HEK293 (cell line): ENCODE measurements around the gene RAD21L1.

Source experiments
- CTCF ChIA-PET: fragments of 350-600 bp; formaldehyde crosslinking; extraction: SDS; loops from one replicate; lab custom pipeline; 2021; ENCODE audit warnings: antibody characterized with exemption; lab: Yijun Ruan, JAX
- POLR2A ChIA-PET: fragments of 300-600 bp; formaldehyde crosslinking; extraction: SDS; loops from one replicate; lab custom pipeline; 2020; ENCODE audit warnings: antibody characterized with exemption, inconsistent platforms; lab: Yijun Ruan, JAX
- H3K27ac ChIP-seq: fragments of 200-500 bp; sonication (Bioruptor generic); 2 replicates; pipeline ENCODE4 v1.5.1; 2014; ENCODE audit warnings: low read depth, low read length, control low read depth, inconsistent platforms; ENCODE audit errors: extremely low read depth
- H3K36me3 ChIP-seq, 2 experiments: fragments of 200-500 bp in 1 of 2; sonication (Bioruptor generic) in 1 of 2; 1 replicate in 1 of 2; 2 replicates in 1 of 2; pipeline ENCODE4 v1.5.1; 2014 to 2017; ENCODE audit warnings: inconsistent platforms in 2 of 2, low read length in 2 of 2; ENCODE audit not compliant: control insufficient read depth in 2 of 2, insufficient read depth in 1 of 2
- H3K4me1 ChIP-seq: fragments of 200-500 bp; sonication (Bioruptor generic); 2 replicates; pipeline ENCODE4 v1.5.1; 2014; ENCODE audit warnings: mild to moderate bottlenecking, low read length, inconsistent platforms; ENCODE audit not compliant: control insufficient read depth, insufficient read depth
- H3K4me3 ChIP-seq: 2 replicates; pipeline ENCODE4 v1.5.1; 2011; ENCODE audit warnings: low read depth, mild to moderate bottlenecking, control low read depth, low read length, moderate library complexity
- H3K9me3 ChIP-seq: fragments of 200-500 bp; sonication (Bioruptor generic); 2 replicates; pipeline ENCODE4 v1.5.1; 2014; ENCODE audit warnings: low read depth, low read length, inconsistent platforms; ENCODE audit not compliant: control insufficient read depth, insufficient read depth
- GFI1B ChIP-seq: fragments of 450-650 bp; formaldehyde crosslinking; IDR thresholded peaks from 2 replicates; pipeline ENCODE4 v1.5.1; 2016; ENCODE audit warnings: missing biosample characterization, missing genetic modification characterization
- HIC1 ChIP-seq: fragments of 450-650 bp; formaldehyde crosslinking; IDR thresholded peaks from 2 replicates; pipeline ENCODE4 v1.5.1; 2016; ENCODE audit warnings: missing biosample characterization, missing genetic modification characterization
- HOXC10 ChIP-seq: sonication (generic); formaldehyde crosslinking; IDR thresholded peaks from 2 replicates; pipeline ENCODE4 v1.8.1; 2023; ENCODE audit warnings: mild to moderate bottlenecking, missing genetic modification reagents
- KLF7 ChIP-seq: fragments of 450-650 bp; formaldehyde crosslinking; IDR thresholded peaks from 2 replicates; pipeline ENCODE4 v1.5.1; 2016; ENCODE audit warnings: missing biosample characterization, missing genetic modification characterization, borderline replicate concordance
- SALL2 ChIP-seq: fragments of 450-650 bp; formaldehyde crosslinking; IDR thresholded peaks from 2 replicates; pipeline ENCODE4 v1.5.0; 2017; ENCODE audit warnings: missing biosample characterization, mild to moderate bottlenecking, missing genetic modification characterization, borderline replicate concordance
- SCRT1 ChIP-seq: fragments of 450-650 bp; formaldehyde crosslinking; IDR thresholded peaks from 2 replicates; pipeline ENCODE4 v1.5.1; 2016; ENCODE audit warnings: missing biosample characterization, missing genetic modification characterization, borderline replicate concordance
- SETDB1 ChIP-seq: IDR thresholded peaks from one replicate; pipeline ENCODE4 v1.6.1; 2017; ENCODE audit warnings: mild to moderate bottlenecking, low read length, moderate library complexity, mixed read lengths; ENCODE audit not compliant: insufficient read length
- ZBTB26 ChIP-seq: fragments of 450-650 bp; formaldehyde crosslinking; optimal IDR thresholded peaks from 2 replicates; pipeline ENCODE3; 2016; ENCODE audit warnings: missing biosample characterization, mild to moderate bottlenecking, missing genetic modification characterization
- ZBTB7A ChIP-seq: fragments of 450-650 bp; formaldehyde crosslinking; IDR thresholded peaks from 2 replicates; pipeline ENCODE4 v1.5.1; 2016; ENCODE audit warnings: low read depth, missing biosample characterization, missing genetic modification characterization
- ZFHX2 ChIP-seq: fragments of 450-650 bp; formaldehyde crosslinking; conservative IDR thresholded peaks from 2 replicates; pipeline ENCODE4 v1.5.1; 2016; ENCODE audit warnings: missing biosample characterization, missing genetic modification characterization
- ZIC2 ChIP-seq: fragments of 450-650 bp; formaldehyde crosslinking; IDR thresholded peaks from 2 replicates; pipeline ENCODE4 v1.5.1; 2016; ENCODE audit warnings: missing biosample characterization, missing genetic modification characterization
- ZNF114 ChIP-seq: fragments of 450-650 bp; formaldehyde crosslinking; IDR thresholded peaks from 2 replicates; pipeline ENCODE4 v1.5.0; 2017; ENCODE audit warnings: missing biosample characterization, missing genetic modification characterization
- ZNF2 ChIP-seq: fragments of 450-650 bp; formaldehyde crosslinking; IDR thresholded peaks from 2 replicates; pipeline ENCODE4 v1.5.1; 2016; ENCODE audit warnings: missing biosample characterization, missing genetic modification characterization
- ZNF202 ChIP-seq: fragments of 450-650 bp; formaldehyde crosslinking; IDR thresholded peaks from 2 replicates; pipeline ENCODE4 v1.5.1; 2016; ENCODE audit warnings: missing biosample characterization, missing genetic modification characterization, borderline replicate concordance
- ZNF214 ChIP-seq: fragments of 450-650 bp; formaldehyde crosslinking; IDR thresholded peaks from 2 replicates; pipeline ENCODE4 v1.5.1; 2017; ENCODE audit warnings: missing biosample characterization, mild to moderate bottlenecking, missing genetic modification characterization, borderline replicate concordance
- ZNF221 ChIP-seq: fragments of 450-650 bp; formaldehyde crosslinking; IDR thresholded peaks from 2 replicates; pipeline ENCODE4 v1.5.1; 2017; ENCODE audit warnings: missing biosample characterization, missing genetic modification characterization, borderline replicate concordance
- ZNF23 ChIP-seq: fragments of 450-650 bp; formaldehyde crosslinking; IDR thresholded peaks from 2 replicates; pipeline ENCODE4 v1.5.1; 2016; ENCODE audit warnings: missing biosample characterization, missing genetic modification characterization, borderline replicate concordance
- ZNF24 ChIP-seq: fragments of 450-650 bp; formaldehyde crosslinking; IDR thresholded peaks from 2 replicates; pipeline ENCODE4 v1.5.1; 2016; ENCODE audit warnings: missing biosample characterization, missing genetic modification characterization
- ZNF266 ChIP-seq: fragments of 450-650 bp; formaldehyde crosslinking; IDR thresholded peaks from 2 replicates; pipeline ENCODE4 v1.5.1; 2016; ENCODE audit warnings: missing biosample characterization, missing genetic modification characterization, low read depth
- ZNF292 ChIP-seq: fragments of 450-650 bp; formaldehyde crosslinking; IDR thresholded peaks from 2 replicates; pipeline ENCODE4 v1.5.1; 2016; ENCODE audit warnings: low read depth, missing biosample characterization, missing genetic modification characterization, borderline replicate concordance
- ZNF341 ChIP-seq: fragments of 450-650 bp; formaldehyde crosslinking; IDR thresholded peaks from 2 replicates; pipeline ENCODE4; 2016; ENCODE audit warnings: low read depth, missing biosample characterization, missing genetic modification characterization
- ZNF398 ChIP-seq: fragments of 450-650 bp; formaldehyde crosslinking; IDR thresholded peaks from 2 replicates; pipeline ENCODE4 v1.5.1; 2017; ENCODE audit warnings: missing biosample characterization, missing genetic modification characterization
- ZNF514 ChIP-seq: fragments of 450-650 bp; formaldehyde crosslinking; IDR thresholded peaks from 2 replicates; pipeline ENCODE4 v1.5.1; 2016; ENCODE audit warnings: missing biosample characterization, missing genetic modification characterization
- ZNF561 ChIP-seq: fragments of 450-650 bp; IDR thresholded peaks from 2 replicates; pipeline ENCODE4 v1.5.1; 2018; ENCODE audit warnings: missing biosample characterization, missing genetic modification characterization, borderline replicate concordance
- ZNF621 ChIP-seq: fragments of 450-650 bp; formaldehyde crosslinking; IDR thresholded peaks from 2 replicates; pipeline ENCODE4 v1.5.1; 2017; ENCODE audit warnings: missing biosample characterization, missing genetic modification characterization
- ZNF658 ChIP-seq: fragments of 450-650 bp; formaldehyde crosslinking; IDR thresholded peaks from 2 replicates; pipeline ENCODE4; 2016; ENCODE audit warnings: missing biosample characterization, missing genetic modification characterization
- TF ChIP-seq, protein P1 (sequence below): fragments of 450-650 bp; formaldehyde crosslinking; IDR thresholded peaks from 2 replicates; pipeline ENCODE4 v1.5.1; 2016; ENCODE audit warnings: missing biosample characterization, missing genetic modification characterization, borderline replicate concordance
- TF ChIP-seq, protein P2 (sequence below): fragments of 450-650 bp; formaldehyde crosslinking; IDR thresholded peaks from 2 replicates; pipeline ENCODE4 v1.5.1; 2016; ENCODE audit warnings: missing biosample characterization, missing genetic modification characterization

Gene RAD21L1

GRCh38 chr20:1266167-1266973, 40.5 kb downstream of the RAD21L1 start, which contains the start of gene SNPH:
SNPH (plus strand) TSS chr20:1266294; CDS start chr20:1296240, 29,946 bp downstream.
- Histone ChIP-seq H3K36me3 (peaks cover 0 to 19% of the 10 kb centered on the region in 2 experiments; a peak in 1 of 3 replicates), H3K4me1 (peaks cover 7% of the 10 kb centered on the region), H3K9me3 (no peaks in the 10 kb centered on the region), H3K27ac (peak within 1 kb of the TSS; percentile 27), H3K4me3 (peak within 1 kb of the TSS; percentile 71)
- ChIA-PET POLR2A (interaction anchor here (0.8 to 1.7 kb wide), 16 partner anchors 8 to 433 kb away, joined by 3 to 8 read pairs (median 3); partner anchors contain the start of genes FAM110A, NSFL1C and RAD21L1), CTCF (interaction anchor here (0.7 to 1.0 kb wide), 3 partner anchors 16 to 82 kb away, joined by 3 to 4 read pairs (median 3); no protein-coding TSS in a partner anchor)
- TF ChIP-seq ZNF621 (tag by site-specific recombination) (no peak), ZNF114 (tag by site-specific recombination) (no peak), ZNF202 (tag by site-specific recombination) (no peak), ZNF214 (tag by site-specific recombination) (no peak), SALL2 (no peak), SCRT1 (tag by site-specific recombination) (no peak), ZNF514 (no peak), ZIC2 (peak; percentile 78), SETDB1 (no peak), ZNF561 (tag by site-specific recombination) (peak; percentile 83), ZNF658 (tag by site-specific recombination) (no peak), HOXC10 (CRISPR knock-in tag) (no peak), ZNF266 (no peak), ZBTB7A (tag by site-specific recombination) (no peak), ZNF341 (peak; percentile 78), ZNF23 (tag by site-specific recombination) (no peak), ZNF221 (tag by site-specific recombination) (no peak), GFI1B (tag by site-specific recombination) (no peak), ZNF24 (tag by site-specific recombination) (no peak), ZNF2 (tag by site-specific recombination) (no peak), ZNF398 (tag by site-specific recombination) (peak; percentile 96), KLF7 (no peak), ZFHX2 (tag by site-specific recombination) (peak; percentile 68), HIC1 (tag by site-specific recombination) (peak; percentile 55; the same call in 1 of the 2 replicates), ZNF292 (no peak), ZBTB26 (tag by site-specific recombination) (peak; percentile 54)
- TF ChIP-seq, protein P1, sequence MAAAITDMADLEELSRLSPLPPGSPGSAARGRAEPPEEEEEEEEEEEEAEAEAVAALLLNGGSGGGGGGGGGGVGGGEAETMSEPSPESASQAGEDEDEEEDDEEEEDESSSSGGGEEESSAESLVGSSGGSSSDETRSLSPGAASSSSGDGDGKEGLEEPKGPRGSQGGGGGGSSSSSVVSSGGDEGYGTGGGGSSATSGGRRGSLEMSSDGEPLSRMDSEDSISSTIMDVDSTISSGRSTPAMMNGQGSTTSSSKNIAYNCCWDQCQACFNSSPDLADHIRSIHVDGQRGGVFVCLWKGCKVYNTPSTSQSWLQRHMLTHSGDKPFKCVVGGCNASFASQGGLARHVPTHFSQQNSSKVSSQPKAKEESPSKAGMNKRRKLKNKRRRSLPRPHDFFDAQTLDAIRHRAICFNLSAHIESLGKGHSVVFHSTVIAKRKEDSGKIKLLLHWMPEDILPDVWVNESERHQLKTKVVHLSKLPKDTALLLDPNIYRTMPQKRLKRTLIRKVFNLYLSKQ = no peak
- TF ChIP-seq, protein P2, sequence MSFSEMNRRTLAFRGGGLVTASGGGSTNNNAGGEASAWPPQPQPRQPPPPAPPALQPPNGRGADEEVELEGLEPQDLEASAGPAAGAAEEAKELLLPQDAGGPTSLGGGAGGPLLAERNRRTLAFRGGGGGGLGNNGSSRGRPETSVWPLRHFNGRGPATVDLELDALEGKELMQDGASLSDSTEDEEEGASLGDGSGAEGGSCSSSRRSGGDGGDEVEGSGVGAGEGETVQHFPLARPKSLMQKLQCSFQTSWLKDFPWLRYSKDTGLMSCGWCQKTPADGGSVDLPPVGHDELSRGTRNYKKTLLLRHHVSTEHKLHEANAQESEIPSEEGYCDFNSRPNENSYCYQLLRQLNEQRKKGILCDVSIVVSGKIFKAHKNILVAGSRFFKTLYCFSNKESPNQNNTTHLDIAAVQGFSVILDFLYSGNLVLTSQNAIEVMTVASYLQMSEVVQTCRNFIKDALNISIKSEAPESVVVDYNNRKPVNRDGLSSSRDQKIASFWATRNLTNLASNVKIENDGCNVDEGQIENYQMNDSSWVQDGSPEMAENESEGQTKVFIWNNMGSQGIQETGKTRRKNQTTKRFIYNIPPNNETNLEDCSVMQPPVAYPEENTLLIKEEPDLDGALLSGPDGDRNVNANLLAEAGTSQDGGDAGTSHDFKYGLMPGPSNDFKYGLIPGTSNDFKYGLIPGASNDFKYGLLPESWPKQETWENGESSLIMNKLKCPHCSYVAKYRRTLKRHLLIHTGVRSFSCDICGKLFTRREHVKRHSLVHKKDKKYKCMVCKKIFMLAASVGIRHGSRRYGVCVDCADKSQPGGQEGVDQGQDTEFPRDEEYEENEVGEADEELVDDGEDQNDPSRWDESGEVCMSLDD (tag by site-specific recombination) = no peak
